Caco-2 (cell line): ENCODE data around the gene OR51F1. TPM values are rescaled to one million over a fixed set of nuclear protein-coding genes. Genes with fewer than 3 reads are reported as not detected.

Source experiments
- BruUV-seq: library from RNA; stranded (reverse); fragments of 400-500 nt; replicated peaks from 2 replicates; lab custom pipeline; 2021; lab: Mats Ljungman, UMichigan
- CTCF ChIA-PET: fragments of 300-600 bp; sonication (Branson Sonifier 250); formaldehyde crosslinking; loops from one replicate; lab custom pipeline; 2022; ENCODE audit warnings: antibody characterized with exemption; lab: Charles Lee
- POLR2A ChIA-PET: fragments of 300-600 bp; sonication (Branson Sonifier 250); formaldehyde crosslinking; loops from one replicate; lab custom pipeline; 2022; ENCODE audit warnings: antibody characterized with exemption; lab: Charles Lee
- DNase-seq, 2 experiments: peaks; one replicate each; pipeline versions ENCODE4 v3.0.0 to v3.0.0-alpha.2; 2020 to 2022
- H3K27me3 ChIP-seq: replicated peaks from 2 replicates; pipeline ENCODE4 v1.6.0; 2011; ENCODE audit warnings: low read length; ENCODE audit not compliant: control insufficient read depth, insufficient read depth
- H3K36me3 ChIP-seq: 2 replicates; pipeline ENCODE4 v1.5.1; 2011; ENCODE audit warnings: low read length; ENCODE audit not compliant: control insufficient read depth, insufficient read depth
- H3K4me1 ChIP-seq: fragments of 250-450 bp; sonication (Bioruptor Pico); 2 replicates; pipeline ENCODE4 v1.5.1; 2020; ENCODE audit warnings: mild to moderate bottlenecking
- H3K4me3 ChIP-seq: 2 replicates; pipeline ENCODE4 v1.5.1; 2011; ENCODE audit warnings: low read depth, mild to moderate bottlenecking, control low read depth, low read length
- H3K9me3 ChIP-seq: fragments of 250-450 bp; sonication (Bioruptor Pico); 2 replicates; pipeline ENCODE4 v1.5.1; 2020; ENCODE audit warnings: mild to moderate bottlenecking, moderate library complexity
- H3K27ac Mint-ChIP-seq: one replicate; pipeline ENCODE4 v1.8.0; 2022; ENCODE audit warnings: mixed read lengths; ENCODE audit not compliant: unreplicated experiment
- H3K27me3 Mint-ChIP-seq: one replicate; pipeline ENCODE4 v1.8.0; 2022; ENCODE audit warnings: mixed read lengths; ENCODE audit not compliant: insufficient read depth, unreplicated experiment
- H3K36me3 Mint-ChIP-seq: one replicate; pipeline ENCODE4 v1.8.0; 2022; ENCODE audit warnings: mild to moderate bottlenecking, mixed read lengths; ENCODE audit not compliant: insufficient read depth, unreplicated experiment
- H3K4me1 Mint-ChIP-seq: one replicate; pipeline ENCODE4 v1.8.0; 2022; ENCODE audit warnings: low read depth, mixed read lengths; ENCODE audit not compliant: unreplicated experiment
- H3K4me3 Mint-ChIP-seq: one replicate; pipeline ENCODE4 v1.8.0; 2022; ENCODE audit warnings: mild to moderate bottlenecking, moderate library complexity, mixed read lengths; ENCODE audit not compliant: unreplicated experiment
- H3K9me3 Mint-ChIP-seq: one replicate; pipeline ENCODE4 v1.8.0; 2022; ENCODE audit warnings: mixed read lengths; ENCODE audit not compliant: unreplicated experiment
- CTCF ChIP-seq, 2 experiments: fragments of 200-600 bp in 1 of 2; IDR thresholded peaks; 1 replicate in 1 of 2; 2 replicates in 1 of 2; pipeline versions ENCODE4 v1.5.1 to v1.8.0; 2011 to 2022; ENCODE audit warnings: antibody characterized with exemption in 1 of 2, control low read depth in 1 of 2, inconsistent platforms in 1 of 2, low read depth in 1 of 2, low read length in 1 of 2, mild to moderate bottlenecking in 1 of 2, moderate library complexity in 1 of 2; ENCODE audit not compliant: insufficient read depth in 1 of 2, severe bottlenecking in 1 of 2, unreplicated experiment in 1 of 2
- intact Hi-C: fragments of 100-400 bp; cut with micrococcal nuclease; formaldehyde crosslinking; loops from one replicate; pipeline ENCODE4 v1.10.0; 2022; ENCODE audit not compliant: unreplicated experiment
- total RNA-seq: library from RNA; stranded (reverse); gene quantifications from 2 replicates; pipeline ENCODE4 v1.2.3, GENCODE V29; 2022

The OR51F1 gene
- total RNA-seq, 1 experiment from 2014 or later: not detected

DNA sequence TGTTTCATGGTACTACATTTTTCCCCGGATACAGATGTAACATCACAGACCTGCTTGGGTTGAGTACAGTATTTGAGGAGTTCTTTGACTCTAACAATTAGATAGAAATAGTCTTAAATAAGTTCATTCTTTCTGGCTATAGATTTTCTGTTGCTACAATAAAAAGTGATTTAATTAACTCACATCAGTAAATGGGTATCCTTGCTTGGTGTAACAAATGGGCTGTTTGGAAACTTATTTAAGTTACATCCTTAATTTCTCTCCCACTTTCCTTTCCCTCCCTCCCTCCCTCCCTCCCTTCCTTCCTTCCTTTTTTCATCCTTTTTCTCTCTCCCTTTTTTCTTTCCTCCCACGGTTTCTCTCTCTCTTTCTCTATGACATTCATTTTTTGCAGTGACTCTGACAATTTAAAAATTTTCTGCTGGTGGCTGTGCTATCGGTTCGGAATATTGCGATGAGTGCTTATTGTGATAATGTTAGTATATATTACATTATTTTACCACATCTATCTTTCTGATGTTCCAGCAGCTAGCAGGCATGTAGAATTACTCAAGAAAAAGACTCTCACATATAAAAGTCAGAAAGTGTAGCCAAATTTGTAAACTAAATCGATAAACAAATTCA, 3.2 kb downstream of the OR51F1 start:
- Mint-ChIP-seq H3K27ac (no peak overlapping the region), H3K9me3 (no peaks in the 10 kb centered on the region), H3K27me3 (peaks cover 15% of the 10 kb centered on the region), H3K4me1 (no peaks in the 10 kb centered on the region), H3K36me3 (no peaks in the 10 kb centered on the region), H3K4me3 (no peak overlapping the region)
- no peaks in the 10 kb centered on the region for H3K36me3 ChIP-seq
- no peak for TF ChIP-seq CTCF (IDR thresholded peaks at IDR 0.05; ENCODE audit: insufficient read depth in 1 of 2, low read depth in 1 of 2, low read length in 1 of 2, severe bottlenecking in 1 of 2, unreplicated experiment in 1 of 2)
- no peaks in the 10 kb centered on the region for H3K9me3 ChIP-seq
- H3K27me3 ChIP-seq: no peaks in the 10 kb centered on the region; the same call in 1 of the 2 replicates
- H3K4me3 ChIP-seq: no peak overlapping the region
- DNase-seq: no peak
- ChIA-PET CTCF (no interaction called here), POLR2A (no interaction called here)
- no peaks in the 10 kb centered on the region for H3K4me1 ChIP-seq
- BruUV-seq: no TSS peak
- intact Hi-C loops: no loop called here

- CTCF ChIA-PET: no interaction called here
- POLR2A ChIA-PET: no interaction called here
- H3K36me3 Mint-ChIP-seq: no peaks in the 10 kb centered on the region
These were observed 6.6 kb downstream of the OR51F1 start for GRCh38 chr11:4763096-4763495.

GRCh38 chr11:4751201-4751600, 18.5 kb downstream of the OR51F1 start:
- Histone ChIP-seq H3K36me3 (no peaks in the 10 kb centered on the region), H3K9me3 (no peaks in the 10 kb centered on the region), H3K27me3 (no peaks in the 10 kb centered on the region), H3K4me1 (no peaks in the 10 kb centered on the region), H3K4me3 (no peak overlapping the region)
- CTCF ChIA-PET: no interaction called here
- no peak for TF ChIP-seq CTCF (IDR thresholded peaks at IDR 0.05; ENCODE audit: insufficient read depth in 1 of 2, low read depth in 1 of 2, low read length in 1 of 2, severe bottlenecking in 1 of 2, unreplicated experiment in 1 of 2)
- no peak for DNase-seq
- intact Hi-C loops: no loop called here
- BruUV-seq: no TSS peak
- H3K27ac Mint-ChIP-seq: no peak overlapping the region
- H3K9me3 Mint-ChIP-seq: no peaks in the 10 kb centered on the region
- no peaks in the 10 kb centered on the region for H3K36me3 Mint-ChIP-seq
- H3K27me3 Mint-ChIP-seq: peaks cover 15% of the 10 kb centered on the region
- POLR2A ChIA-PET: no interaction called here
- H3K4me3 Mint-ChIP-seq: no peak overlapping the region
- H3K4me1 Mint-ChIP-seq: no peaks in the 10 kb centered on the region

More at GRCh38 chr11:4763096-4763495, 6.6 kb downstream of the OR51F1 start:
- Histone ChIP-seq H3K27me3 (no peaks in the 10 kb centered on the region; the same call in 1 of the 2 replicates), H3K9me3 (no peaks in the 10 kb centered on the region), H3K4me3 (no peak overlapping the region), H3K4me1 (no peaks in the 10 kb centered on the region), H3K36me3 (no peaks in the 10 kb centered on the region)
- no peak overlapping the region for H3K4me3 Mint-ChIP-seq
- TF ChIP-seq CTCF (IDR thresholded peaks at IDR 0.05; ENCODE audit: insufficient read depth in 1 of 2, low read depth in 1 of 2, low read length in 1 of 2, severe bottlenecking in 1 of 2, unreplicated experiment in 1 of 2): no peak
- BruUV-seq: no TSS peak
- DNase-seq: no peak
- H3K27me3 Mint-ChIP-seq: peaks cover 14% of the 10 kb centered on the region
- H3K9me3 Mint-ChIP-seq: no peaks in the 10 kb centered on the region
- H3K27ac Mint-ChIP-seq: no peak overlapping the region
- no peaks in the 10 kb centered on the region for H3K4me1 Mint-ChIP-seq
- intact Hi-C loops: no loop called here
